Spinal cord (tissue), 10 donors: ENCODE data around the gene DCTN2. TPM values are rescaled to one million over a fixed set of nuclear protein-coding genes. Genes with fewer than 3 reads are reported as not detected.

Experiments
- DNase-seq, 6 donors: peaks; one replicate each; pipeline versions ENCODE4 v3.0.0 to v3.0.0-alpha.2; 2013 to 2015; ENCODE audit warnings: low spot score in 6 of 6, low read depth in 4 of 6
- H3K27ac ChIP-seq: one replicate; pipeline ENCODE4 v1.5.1; 2013; ENCODE audit warnings: low read depth, low read length, control low read depth
- H3K27me3 ChIP-seq: one replicate; pipeline ENCODE4 v1.6.1; 2013; ENCODE audit warnings: low read length; ENCODE audit not compliant: control insufficient read depth, insufficient read depth
- H3K36me3 ChIP-seq: one replicate; pipeline ENCODE4 v1.6.1; 2013; ENCODE audit warnings: low read length; ENCODE audit not compliant: control insufficient read depth, insufficient read depth
- H3K4me1 ChIP-seq: one replicate; pipeline ENCODE4 v1.6.1; 2013; ENCODE audit warnings: low read length; ENCODE audit not compliant: control insufficient read depth, insufficient read depth
- H3K4me3 ChIP-seq: one replicate; pipeline ENCODE4 v1.5.1; 2013; ENCODE audit warnings: low read depth, low read length, control low read depth
- H3K9me3 ChIP-seq: one replicate; pipeline ENCODE4 v1.6.1; 2013; ENCODE audit warnings: low read length; ENCODE audit not compliant: control insufficient read depth, insufficient read depth
- WGBS: methylation state at CpG from one replicate; pipeline ENCODE4 v1.1.5; 2013; ENCODE audit warnings: missing lambda C conversion rate; ENCODE audit not compliant: insufficient coverage; 5-methylcytosine and 5-hydroxymethylcytosine counted together
- polyA plus RNA-seq, 2 donors: library from polyadenylated mRNA; unstranded; fragments of 120-200 nt; gene quantifications; one replicate each; pipeline ENCODE4 v1.2.1, GENCODE V29; 2013; ENCODE audit not compliant: insufficient read length in 2 of 2
- total RNA-seq, 2 donors: library from RNA; depleted of rRNA in 1 of 2; stranded (reverse); fragments of 120-200 nt in 1 of 2; fragments of >200 nt in 1 of 2; gene quantifications; one replicate each; pipeline versions ENCODE4 v1.2.3 to v1.2.4, GENCODE V29; 2013 to 2014
- donor health status: healthy.

DCTN2 gene
- total and polyA plus RNA-seq, 4 donors: 125 to 246 (median 197) TPM

DNA sequence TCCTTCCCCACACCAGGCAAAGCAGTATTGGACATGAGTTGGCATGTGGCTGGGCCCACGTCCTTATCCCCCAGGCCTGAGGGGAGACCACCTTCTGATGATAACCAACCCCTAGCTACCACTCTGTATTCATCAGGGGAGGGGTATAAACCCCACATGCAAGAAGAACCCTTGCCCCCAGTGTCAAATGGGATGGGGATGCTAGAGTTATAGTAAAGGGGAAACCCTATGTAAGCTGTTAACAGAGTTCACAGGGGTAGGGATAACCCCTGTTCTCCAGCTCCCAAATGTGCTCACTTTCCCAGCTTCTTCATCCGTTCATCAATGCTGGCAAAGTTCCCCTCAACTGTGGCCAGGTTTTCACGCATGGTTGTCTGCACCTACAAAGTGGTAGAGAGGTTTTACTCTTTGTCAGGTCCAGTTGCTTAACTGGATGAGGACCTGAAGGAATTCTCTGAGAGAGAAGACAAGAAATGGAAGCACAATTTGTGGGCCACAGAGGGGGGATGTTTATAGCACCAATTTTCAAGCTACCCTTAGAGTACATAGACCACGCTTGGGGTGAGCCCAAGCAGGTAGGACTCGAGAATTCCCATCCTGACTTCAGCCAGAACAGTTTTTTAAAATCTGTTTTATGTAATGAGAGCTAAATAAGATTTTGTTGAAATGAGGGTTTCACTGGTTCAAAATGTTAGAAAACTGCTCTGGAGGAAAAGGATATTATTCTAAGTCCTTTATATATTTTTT lies 16.4 kb downstream of the DCTN2 start:
- Histone ChIP-seq H3K4me3 (no peak overlapping the region), H3K9me3 (no peaks in the 10 kb centered on the region), H3K36me3 (peaks cover 95% of the 10 kb centered on the region), H3K4me1 (peaks cover 7% of the 10 kb centered on the region), H3K27me3 (no peaks in the 10 kb centered on the region), H3K27ac (no peak overlapping the region)
- no peak for DNase-seq
- WGBS: no CpG with 5 or more reads among the region's 5 CpGs

DNA sequence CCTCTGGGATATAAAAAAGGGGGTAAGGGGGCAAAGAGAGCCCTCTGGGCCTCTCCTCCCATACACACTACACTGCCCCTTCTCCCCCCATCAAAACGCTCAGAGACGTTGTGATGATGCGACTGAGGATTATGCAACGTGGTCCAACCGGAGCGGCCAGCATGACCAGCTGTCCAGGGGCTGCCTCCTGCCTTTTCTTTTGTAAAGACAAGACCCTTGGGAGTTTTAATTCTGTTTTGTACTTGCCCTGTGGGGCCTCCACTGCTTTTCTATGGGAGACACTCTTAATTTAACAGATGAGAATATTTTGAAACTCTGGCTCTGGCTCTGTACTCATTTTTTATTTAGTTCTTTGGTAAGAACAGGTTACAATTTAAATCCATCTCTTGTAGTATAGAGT lies 17.2 kb downstream of the DCTN2 start:
- Histone ChIP-seq H3K27ac (no peak overlapping the region), H3K4me1 (peaks cover 15% of the 10 kb centered on the region), H3K27me3 (no peaks in the 10 kb centered on the region), H3K9me3 (no peaks in the 10 kb centered on the region), H3K4me3 (no peak overlapping the region), H3K36me3 (peaks cover 95% of the 10 kb centered on the region)
- DNase-seq: no peak
- 58% methylated on average over 4 of the region's 6 CpGs for WGBS

DNA sequence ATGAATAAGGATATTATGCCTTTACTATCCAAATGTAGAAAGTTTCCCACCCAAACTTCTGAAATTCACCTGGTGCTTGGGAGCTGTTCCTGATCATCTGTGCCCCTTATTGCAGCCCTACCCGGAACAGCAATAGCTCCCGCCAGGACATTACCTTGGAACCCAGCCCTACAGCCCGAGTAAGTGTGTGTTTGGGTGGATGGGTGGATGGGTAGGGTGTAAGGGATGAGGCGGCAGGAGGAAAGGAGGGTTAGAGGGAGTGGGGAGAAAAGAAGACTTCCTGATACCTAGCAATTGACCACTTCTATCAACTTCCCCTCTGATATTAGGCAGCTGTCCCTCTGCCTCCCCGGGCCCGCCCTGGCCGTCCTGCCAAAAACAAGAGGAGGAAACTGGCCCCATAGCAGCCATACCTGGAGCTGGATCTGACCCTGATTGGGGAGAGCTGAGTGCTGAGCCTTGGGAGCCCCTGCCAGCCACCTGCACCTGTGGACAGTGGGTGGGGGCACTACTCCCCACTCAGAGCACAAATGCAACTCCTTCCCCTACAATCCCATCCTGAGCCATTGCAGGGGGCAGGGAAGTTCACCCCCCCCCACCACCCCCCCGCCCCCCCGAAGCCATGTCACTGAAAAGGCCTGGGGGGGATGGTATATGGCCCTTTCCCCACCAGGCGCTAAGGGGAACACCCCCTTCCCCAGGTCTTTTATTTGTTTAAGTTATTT lies 18.0 kb downstream of the DCTN2 start:
- WGBS: 92% methylated on average over 3 of the region's 10 CpGs
- H3K4me1 ChIP-seq: peaks cover 23% of the 10 kb centered on the region
- no peak overlapping the region for H3K27ac ChIP-seq
- no peak overlapping the region for H3K4me3 ChIP-seq
- no peaks in the 10 kb centered on the region for H3K9me3 ChIP-seq
- H3K27me3 ChIP-seq: no peaks in the 10 kb centered on the region
- peaks cover 94% of the 10 kb centered on the region for H3K36me3 ChIP-seq
- no peak for DNase-seq

DNA sequence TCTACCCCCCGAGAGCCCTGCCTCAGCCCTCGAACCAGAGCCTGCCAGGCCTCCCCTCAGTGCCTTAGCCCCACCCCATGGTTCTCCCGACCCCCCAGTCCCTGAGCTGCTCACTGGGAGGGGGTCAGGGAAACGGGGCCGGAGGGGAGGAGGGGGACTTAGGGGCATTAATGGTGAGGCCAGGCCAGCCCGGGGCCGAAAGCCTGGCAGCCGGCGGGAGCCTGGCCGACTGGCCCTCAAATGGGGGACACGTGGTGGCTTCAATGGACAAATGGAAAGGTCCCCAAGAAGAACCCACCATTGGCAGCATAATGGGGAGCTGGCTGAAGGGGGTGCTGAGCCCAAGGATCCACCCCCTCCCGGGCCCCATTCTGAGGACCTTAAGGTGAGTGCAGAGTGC lies 18.8 kb downstream of the DCTN2 start:
- H3K4me1 ChIP-seq: peaks cover 31% of the 10 kb centered on the region
- no peak for DNase-seq
- peaks cover 86% of the 10 kb centered on the region for H3K36me3 ChIP-seq
- no peaks in the 10 kb centered on the region for H3K9me3 ChIP-seq
- no peak overlapping the region for H3K27ac ChIP-seq
- 93% methylated on average over 7 of the region's 12 CpGs for WGBS
- no peaks in the 10 kb centered on the region for H3K27me3 ChIP-seq
- no peak overlapping the region for H3K4me3 ChIP-seq

DNA sequence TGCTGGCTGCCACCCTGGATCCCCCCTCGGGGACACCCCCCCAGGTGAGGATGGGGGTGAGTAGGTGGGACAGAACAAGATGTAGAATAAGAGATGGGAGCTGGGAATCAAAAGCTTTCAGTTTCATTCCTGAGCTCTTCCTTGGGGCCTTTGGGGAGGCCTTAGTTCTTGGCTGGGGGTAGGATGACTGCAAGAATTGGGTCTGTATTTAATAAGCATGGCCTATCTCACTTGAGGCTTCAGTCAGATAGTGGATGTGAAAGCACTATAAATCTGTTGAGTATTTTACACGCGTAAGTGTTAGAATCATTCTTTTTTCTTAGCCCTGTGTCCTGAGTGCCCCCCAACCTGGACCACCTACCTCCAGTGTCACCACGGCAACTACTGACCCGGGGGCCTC lies 19.8 kb downstream of the DCTN2 start:
- H3K4me1 ChIP-seq: peaks cover 34% of the 10 kb centered on the region
- no peak for DNase-seq
- no peak overlapping the region for H3K4me3 ChIP-seq
- no peaks in the 10 kb centered on the region for H3K9me3 ChIP-seq
- WGBS: no CpG with 5 or more reads among the region's 5 CpGs
- no peaks in the 10 kb centered on the region for H3K27me3 ChIP-seq
- peaks cover 76% of the 10 kb centered on the region for H3K36me3 ChIP-seq
- no peak overlapping the region for H3K27ac ChIP-seq

DNA sequence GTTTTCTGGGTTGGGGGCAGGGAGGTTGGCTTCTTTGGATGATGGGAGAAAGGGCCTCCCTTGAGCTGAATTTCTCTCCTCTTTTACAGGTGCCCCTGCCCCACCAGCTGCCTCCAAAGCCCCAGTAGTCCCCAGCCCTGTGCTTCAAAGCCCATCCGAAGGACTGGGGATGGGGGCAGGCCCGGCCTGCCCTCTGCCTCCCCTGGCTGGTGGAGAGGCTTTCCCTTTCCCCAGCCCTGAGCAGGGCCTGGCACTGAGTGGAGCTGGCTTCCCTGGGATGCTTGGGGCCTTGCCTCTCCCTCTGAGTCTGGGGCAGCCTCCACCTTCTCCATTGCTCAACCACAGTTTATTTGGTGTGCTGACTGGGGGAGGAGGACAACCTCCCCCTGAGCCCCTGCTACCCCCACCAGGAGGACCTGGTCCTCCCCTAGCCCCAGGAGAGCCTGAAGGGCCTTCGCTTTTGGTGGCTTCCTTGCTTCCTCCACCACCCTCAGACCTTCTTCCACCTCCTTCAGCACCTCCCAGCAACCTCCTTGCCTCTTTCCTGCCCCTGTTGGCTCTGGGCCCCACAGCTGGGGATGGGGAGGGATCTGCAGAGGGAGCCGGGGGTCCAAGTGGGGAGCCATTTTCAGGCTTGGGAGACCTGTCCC lies 20.4 kb downstream of the DCTN2 start:
- peaks cover 40% of the 10 kb centered on the region for H3K4me1 ChIP-seq
- H3K9me3 ChIP-seq: no peaks in the 10 kb centered on the region
- H3K27me3 ChIP-seq: no peaks in the 10 kb centered on the region
- peaks cover 72% of the 10 kb centered on the region for H3K36me3 ChIP-seq
- WGBS: 71% methylated on average over 2 of the region's 4 CpGs
- no peak for DNase-seq
- H3K27ac ChIP-seq: no peak overlapping the region
- H3K4me3 ChIP-seq: no peak overlapping the region

DNA sequence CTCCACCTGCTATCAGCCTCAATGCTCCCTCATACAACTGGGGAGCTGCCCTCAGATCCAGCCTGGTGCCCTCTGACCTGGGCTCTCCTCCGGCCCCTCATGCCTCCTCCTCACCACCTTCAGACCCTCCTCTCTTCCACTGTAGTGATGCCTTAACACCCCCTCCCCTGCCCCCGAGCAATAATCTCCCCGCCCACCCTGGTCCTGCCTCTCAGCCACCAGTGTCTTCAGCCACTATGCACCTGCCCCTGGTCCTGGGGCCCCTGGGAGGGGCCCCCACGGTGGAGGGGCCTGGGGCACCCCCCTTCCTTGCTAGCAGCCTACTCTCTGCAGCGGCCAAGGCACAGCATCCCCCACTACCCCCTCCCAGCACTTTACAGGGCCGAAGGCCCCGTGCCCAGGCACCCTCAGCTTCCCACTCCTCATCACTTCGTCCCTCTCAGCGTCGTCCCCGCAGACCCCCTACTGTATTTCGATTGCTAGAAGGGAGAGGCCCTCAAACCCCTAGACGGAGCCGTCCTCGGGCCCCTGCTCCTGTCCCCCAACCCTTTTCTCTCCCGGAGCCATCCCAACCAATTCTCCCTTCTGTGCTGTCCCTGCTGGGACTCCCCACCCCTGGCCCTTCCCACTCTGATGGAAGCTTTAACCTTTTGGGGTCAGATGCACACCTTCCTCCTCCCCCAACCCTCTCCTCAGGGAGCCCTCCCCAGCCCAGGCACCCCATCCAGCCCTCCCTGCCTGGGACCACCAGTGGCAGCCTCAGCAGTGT lies 21.2 kb downstream of the DCTN2 start:
- Histone ChIP-seq H3K27me3 (no peaks in the 10 kb centered on the region), H3K4me1 (peaks cover 48% of the 10 kb centered on the region), H3K9me3 (no peaks in the 10 kb centered on the region), H3K27ac (no peak overlapping the region), H3K36me3 (peaks cover 65% of the 10 kb centered on the region), H3K4me3 (no peak overlapping the region)
- no peak for DNase-seq
- 77% methylated on average over 15 of the region's 16 CpGs for WGBS

DNA sequence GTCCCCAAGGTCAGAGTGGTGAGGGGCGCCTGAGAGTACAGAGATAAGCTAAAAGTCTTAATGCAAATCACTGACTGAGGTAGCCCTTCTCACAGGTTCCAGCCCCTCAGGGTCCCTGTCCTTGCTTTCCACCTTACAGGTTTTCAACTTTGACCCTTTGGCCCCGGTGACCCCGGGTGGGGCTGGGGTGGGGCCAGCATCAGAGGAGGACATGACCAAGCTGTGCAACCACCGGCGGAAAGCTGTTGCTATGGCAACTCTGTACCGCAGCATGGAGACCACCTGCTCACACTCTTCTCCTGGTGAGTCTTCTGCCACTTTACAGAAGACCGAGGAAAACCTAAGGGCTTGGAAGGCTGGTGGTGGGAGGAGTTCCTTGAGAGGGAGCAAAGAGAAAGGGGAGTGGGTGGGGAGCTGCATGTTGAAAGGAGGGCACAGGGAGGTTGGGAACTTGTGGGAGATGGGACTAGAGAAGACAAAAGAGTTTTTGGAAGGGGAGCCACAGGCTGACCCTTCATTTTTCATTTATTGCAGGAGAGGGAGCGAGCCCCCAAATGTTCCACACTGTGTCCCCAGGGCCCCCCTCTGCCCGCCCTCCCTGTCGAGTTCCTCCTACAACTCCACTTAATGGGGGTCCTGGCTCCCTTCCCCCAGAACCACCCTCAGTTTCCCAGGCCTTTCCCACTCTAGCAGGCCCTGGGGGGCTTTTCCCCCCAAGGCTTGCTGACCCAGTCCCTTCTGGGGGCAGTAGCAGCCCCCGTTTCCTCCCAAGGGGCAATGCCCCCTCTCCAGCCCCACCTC lies 22.0 kb downstream of the DCTN2 start:
- peaks cover 59% of the 10 kb centered on the region for H3K36me3 ChIP-seq

More for the DNA sequence above, 22.0 kb downstream of the DCTN2 start:
- Histone ChIP-seq H3K9me3 (no peaks in the 10 kb centered on the region), H3K27ac (no peak overlapping the region), H3K27me3 (no peaks in the 10 kb centered on the region), H3K4me3 (no peak overlapping the region), H3K4me1 (peaks cover 50% of the 10 kb centered on the region)
- DNase-seq: peak in 1 of 6 donors; percentile 9
- WGBS: 59% methylated on average over 9 of the region's 11 CpGs
